Glutamatergic neuron (in vitro differentiated cells): ENCODE measurements around the gene MGARP. TPM values are rescaled to one million over a fixed set of nuclear protein-coding genes. Genes with fewer than 3 reads are reported as not detected.
"Not testable (repeated sequence)": the region's sequence is repeated elsewhere in the genome, so short reads cannot be mapped to it uniquely, and the experiment has no call there.

Experiments
- DNase-seq: peaks from one replicate; pipeline ENCODE4 v3.0.0; 2022
- H3K27ac Mint-ChIP-seq: one replicate; pipeline ENCODE4 v1.8.0; 2020; ENCODE audit warnings: mild to moderate bottlenecking, mixed read lengths, inconsistent platforms; ENCODE audit not compliant: unreplicated experiment
- H3K27me3 Mint-ChIP-seq: one replicate; pipeline ENCODE4 v1.8.0; 2020; ENCODE audit warnings: mild to moderate bottlenecking, moderate library complexity, mixed read lengths, inconsistent platforms; ENCODE audit not compliant: unreplicated experiment
- H3K36me3 Mint-ChIP-seq: one replicate; pipeline ENCODE4 v1.8.0; 2020; ENCODE audit warnings: mild to moderate bottlenecking, mixed read lengths, inconsistent platforms; ENCODE audit not compliant: unreplicated experiment
- H3K4me1 Mint-ChIP-seq: one replicate; pipeline ENCODE4 v1.8.0; 2020; ENCODE audit warnings: mild to moderate bottlenecking, low read depth, mixed read lengths, inconsistent platforms; ENCODE audit not compliant: unreplicated experiment
- H3K4me3 Mint-ChIP-seq: one replicate; pipeline ENCODE4 v1.8.0; 2020; ENCODE audit warnings: mild to moderate bottlenecking, mixed read lengths, inconsistent platforms; ENCODE audit not compliant: unreplicated experiment
- H3K9me3 Mint-ChIP-seq: one replicate; pipeline ENCODE4 v1.8.0; 2020; ENCODE audit warnings: mild to moderate bottlenecking, moderate library complexity, mixed read lengths, inconsistent platforms; ENCODE audit not compliant: unreplicated experiment
- CTCF ChIP-seq: fragments of 200-600 bp; sonication (generic); IDR thresholded peaks from one replicate; pipeline ENCODE4 v1.5.0; 2021; ENCODE audit not compliant: partially characterized antibody, unreplicated experiment
- total RNA-seq: library from RNA; stranded (reverse); fragmentation: NEBNext Ultra II Directional; extraction: Animal tissue kit (Norgen Biotek cat#: 25700); gene quantifications from one replicate; pipeline ENCODE4 v1.2.1, GENCODE V29; 2021; ENCODE audit not compliant: unreplicated experiment

Gene MGARP
- total RNA-seq, 1 donor from 2014 or later: 0.69 TPM

DNA sequence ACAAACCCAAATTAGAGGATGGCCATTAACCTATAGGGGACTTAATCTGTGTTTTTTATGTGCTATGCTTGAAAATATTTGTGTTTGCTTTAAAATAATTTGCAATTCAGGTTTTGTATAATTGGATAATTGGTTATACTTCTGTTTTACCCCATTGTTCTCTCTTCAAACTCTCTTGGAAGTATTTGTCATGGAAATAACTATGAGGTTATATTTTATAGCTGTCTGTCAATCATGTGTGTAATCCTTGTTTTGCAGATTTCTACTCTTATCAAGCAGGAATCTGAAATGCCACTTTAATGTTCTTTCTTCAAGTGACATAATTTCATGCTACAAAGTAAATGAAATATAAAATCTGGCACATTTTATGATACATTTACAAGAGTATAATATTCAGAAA lies 37.6 kb upstream of the MGARP start:
- no peaks in the 10 kb centered on the region for H3K9me3 Mint-ChIP-seq
- H3K27me3 Mint-ChIP-seq: no peaks in the 10 kb centered on the region
- H3K36me3 Mint-ChIP-seq: no peaks in the 10 kb centered on the region
- TF ChIP-seq CTCF: no peak
- no peak overlapping the region for H3K4me3 Mint-ChIP-seq
- H3K4me1 Mint-ChIP-seq: peaks cover 2% of the 10 kb centered on the region
- no peak overlapping the region for H3K27ac Mint-ChIP-seq
- no peak for DNase-seq

DNA sequence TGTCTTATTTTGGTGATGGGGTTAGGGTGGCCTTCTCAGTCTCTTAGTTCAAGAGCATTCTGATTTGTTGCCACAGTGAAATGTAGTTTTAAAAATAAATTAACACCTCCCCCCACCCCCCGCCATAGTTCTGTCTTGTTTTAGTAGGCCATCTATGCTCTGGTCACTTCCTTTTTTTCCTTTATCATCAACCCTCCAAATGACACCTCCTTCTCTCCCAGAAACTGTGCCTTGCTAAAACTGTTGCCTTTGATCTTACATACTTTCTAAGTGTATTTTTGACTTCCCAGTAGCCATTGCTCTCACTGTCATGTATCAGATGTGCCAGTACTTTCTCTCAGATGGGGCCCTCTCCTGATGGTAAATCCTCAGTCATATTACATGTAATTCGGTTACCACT lies 36.7 kb upstream of the MGARP start:
- Mint-ChIP-seq H3K4me3 (no peak overlapping the region), H3K9me3 (no peaks in the 10 kb centered on the region), H3K4me1 (peaks cover 2% of the 10 kb centered on the region), H3K27me3 (no peaks in the 10 kb centered on the region), H3K27ac (peak overlapping the region; percentile 18), H3K36me3 (no peaks in the 10 kb centered on the region)
- no peak for TF ChIP-seq CTCF
- DNase-seq: no peak

- Mint-ChIP-seq H3K27me3 (no peaks in the 10 kb centered on the region), H3K4me3 (no peak overlapping the region), H3K9me3 (no peaks in the 10 kb centered on the region), H3K27ac (no peak overlapping the region), H3K36me3 (no peaks in the 10 kb centered on the region), H3K4me1 (peaks cover 2% of the 10 kb centered on the region)
- no peak for TF ChIP-seq CTCF
- no peak for DNase-seq
These were observed 35.2 kb upstream of the MGARP start for GRCh38 chr4:139315221-139315675.

DNA sequence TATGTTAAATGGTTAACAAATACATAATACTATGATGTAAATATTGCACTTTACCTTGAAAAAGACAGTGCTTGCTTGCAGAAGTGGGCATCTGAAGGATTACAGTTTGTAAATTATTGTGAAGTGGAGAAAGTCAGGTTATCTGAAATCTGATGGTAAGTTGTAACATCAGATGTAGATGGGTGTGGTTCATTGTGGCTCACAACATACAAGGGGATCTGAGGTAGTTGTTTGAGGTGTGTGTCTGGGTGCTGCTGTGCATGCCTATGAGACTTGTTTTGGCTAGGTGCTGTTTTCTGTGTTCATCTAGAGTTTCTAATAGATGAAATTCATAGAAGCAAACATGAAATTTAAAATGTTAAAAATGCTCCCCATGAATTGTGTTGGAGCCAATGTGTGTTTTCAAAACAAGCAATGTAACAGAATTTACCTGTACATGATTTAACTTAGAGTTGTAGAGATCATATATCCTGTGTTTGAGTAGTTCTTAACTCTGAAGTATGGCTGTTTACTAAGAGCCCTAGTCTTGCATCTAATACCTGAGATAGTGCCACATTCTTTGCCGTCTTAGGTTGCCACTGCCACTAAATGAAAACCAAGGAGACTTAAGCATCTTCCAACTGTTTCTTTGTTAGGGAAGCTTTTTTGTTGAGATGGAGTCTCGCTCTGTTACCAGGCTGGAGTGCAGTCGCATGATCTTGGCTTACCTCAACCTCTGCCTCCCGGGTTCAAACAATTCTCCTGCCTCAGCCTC lies 34.2 kb upstream of the MGARP start:
- peak overlapping the region; percentile 2 for H3K4me3 Mint-ChIP-seq

GRCh38 chr4:139313414-139313813 lies 33.4 kb upstream of the MGARP start:
- not testable (repeated sequence) for H3K36me3 Mint-ChIP-seq, H3K4me3 Mint-ChIP-seq, H3K27ac Mint-ChIP-seq, H3K4me1 Mint-ChIP-seq, DNase-seq, H3K9me3 Mint-ChIP-seq, H3K27me3 Mint-ChIP-seq

More for the DNA sequence above, 34.2 kb upstream of the MGARP start:
- DNase-seq: no peak
- H3K27ac Mint-ChIP-seq: peak overlapping the region; percentile 3
- no peak for TF ChIP-seq CTCF
- no peaks in the 10 kb centered on the region for H3K36me3 Mint-ChIP-seq
- H3K27me3 Mint-ChIP-seq: no peaks in the 10 kb centered on the region
- H3K9me3 Mint-ChIP-seq: no peaks in the 10 kb centered on the region
- H3K4me1 Mint-ChIP-seq: peaks cover 2% of the 10 kb centered on the region
